VCaP (cell line): ENCODE results near the gene COL4A6.
"Not testable (repeated sequence)": the region's sequence is repeated elsewhere in the genome, so short reads cannot be mapped to it uniquely, and the experiment has no call there.

Experiments used
- H3K27ac ChIP-seq: fragments of 450-650 bp; 2 replicates; pipeline ENCODE4 v1.5.1; 2017
- TF ChIP-seq, protein P1 (sequence below): fragments of 450-650 bp; conservative IDR thresholded peaks from 2 replicates; pipeline ENCODE4 v1.5.1; 2017; ENCODE audit warnings: mild to moderate bottlenecking, moderate library complexity

The COL4A6 gene

DNA sequence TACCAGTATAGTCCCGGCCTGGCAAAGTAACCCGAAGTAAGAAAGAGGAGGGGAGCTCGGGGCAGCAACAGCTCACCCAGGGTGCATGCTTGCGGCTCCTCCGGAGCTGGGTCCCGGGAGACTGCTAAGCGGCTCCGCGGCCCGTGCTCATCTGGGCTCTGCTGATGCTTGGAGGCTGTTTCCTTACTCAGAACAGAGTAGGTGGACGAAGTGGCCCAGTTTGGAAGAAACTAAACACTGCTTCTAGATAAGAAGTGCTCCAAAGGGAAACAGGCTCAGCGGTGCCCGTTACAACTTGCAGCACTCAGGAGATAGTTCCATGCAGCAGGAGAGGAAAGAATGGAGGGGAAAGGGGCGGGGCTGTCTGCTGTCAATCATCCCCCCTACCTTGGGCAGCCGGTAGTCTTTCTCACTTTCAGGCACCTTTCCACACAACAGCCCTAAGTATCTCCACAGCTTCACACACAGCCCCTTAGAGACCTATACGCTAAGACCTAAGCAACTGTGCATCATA is at the start of gene COL4A6:
Gene COL4A6 (minus strand): TSS at position 313 of the 514 bp plus-strand sequence. CDS start 226 bp downstream, at position 87.
- H3K27ac ChIP-seq, result peak within 1 kb of the TSS; percentile 51
- TF ChIP-seq, protein P1, sequence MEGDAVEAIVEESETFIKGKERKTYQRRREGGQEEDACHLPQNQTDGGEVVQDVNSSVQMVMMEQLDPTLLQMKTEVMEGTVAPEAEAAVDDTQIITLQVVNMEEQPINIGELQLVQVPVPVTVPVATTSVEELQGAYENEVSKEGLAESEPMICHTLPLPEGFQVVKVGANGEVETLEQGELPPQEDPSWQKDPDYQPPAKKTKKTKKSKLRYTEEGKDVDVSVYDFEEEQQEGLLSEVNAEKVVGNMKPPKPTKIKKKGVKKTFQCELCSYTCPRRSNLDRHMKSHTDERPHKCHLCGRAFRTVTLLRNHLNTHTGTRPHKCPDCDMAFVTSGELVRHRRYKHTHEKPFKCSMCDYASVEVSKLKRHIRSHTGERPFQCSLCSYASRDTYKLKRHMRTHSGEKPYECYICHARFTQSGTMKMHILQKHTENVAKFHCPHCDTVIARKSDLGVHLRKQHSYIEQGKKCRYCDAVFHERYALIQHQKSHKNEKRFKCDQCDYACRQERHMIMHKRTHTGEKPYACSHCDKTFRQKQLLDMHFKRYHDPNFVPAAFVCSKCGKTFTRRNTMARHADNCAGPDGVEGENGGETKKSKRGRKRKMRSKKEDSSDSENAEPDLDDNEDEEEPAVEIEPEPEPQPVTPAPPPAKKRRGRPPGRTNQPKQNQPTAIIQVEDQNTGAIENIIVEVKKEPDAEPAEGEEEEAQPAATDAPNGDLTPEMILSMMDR, result no peak

DNA sequence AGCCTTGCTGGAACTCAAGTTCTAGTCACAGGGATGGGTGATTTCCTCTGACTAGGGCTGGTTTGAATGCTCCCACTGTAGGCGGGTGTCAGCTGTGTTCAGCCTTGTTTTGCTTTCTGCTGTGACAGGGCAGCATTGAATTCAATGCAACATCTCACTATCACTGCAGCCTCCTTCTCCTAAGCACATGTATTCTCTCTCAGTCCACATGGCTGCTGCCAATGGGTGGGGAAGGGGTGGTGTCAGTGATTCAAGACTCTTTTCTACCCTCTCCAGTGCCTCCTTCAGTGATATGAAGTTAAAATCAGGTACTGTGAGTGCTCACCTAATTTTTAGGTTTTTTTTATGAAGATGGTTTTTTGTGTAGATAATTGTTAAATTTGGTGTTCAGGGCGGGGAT is 47.7 kb upstream of the COL4A6 start:
- H3K27ac ChIP-seq, result no peak overlapping the region
- TF ChIP-seq, protein P1, result no peak

DNA sequence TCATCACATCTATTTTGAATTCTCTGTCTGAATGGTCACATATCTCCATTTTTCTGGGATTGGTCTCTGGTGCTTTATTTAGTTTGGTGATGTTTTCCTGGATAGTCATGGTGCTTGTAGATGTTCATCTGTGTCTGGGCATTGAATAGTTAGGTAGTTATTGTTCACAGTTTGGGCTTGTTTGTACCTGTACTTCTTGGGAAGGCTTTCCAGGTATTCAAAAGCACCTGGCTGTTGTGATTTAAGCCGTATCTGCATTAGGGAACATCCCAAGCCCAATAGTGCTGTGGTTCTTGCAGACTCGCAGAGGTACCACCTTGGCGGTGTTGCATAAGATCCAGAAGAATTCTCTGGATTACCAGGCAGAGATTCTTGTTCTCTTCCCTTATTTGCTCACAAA is 46.0 kb upstream of the COL4A6 start:
- TF ChIP-seq, protein P1, result no peak
- no peak overlapping the region for H3K27ac ChIP-seq

DNA sequence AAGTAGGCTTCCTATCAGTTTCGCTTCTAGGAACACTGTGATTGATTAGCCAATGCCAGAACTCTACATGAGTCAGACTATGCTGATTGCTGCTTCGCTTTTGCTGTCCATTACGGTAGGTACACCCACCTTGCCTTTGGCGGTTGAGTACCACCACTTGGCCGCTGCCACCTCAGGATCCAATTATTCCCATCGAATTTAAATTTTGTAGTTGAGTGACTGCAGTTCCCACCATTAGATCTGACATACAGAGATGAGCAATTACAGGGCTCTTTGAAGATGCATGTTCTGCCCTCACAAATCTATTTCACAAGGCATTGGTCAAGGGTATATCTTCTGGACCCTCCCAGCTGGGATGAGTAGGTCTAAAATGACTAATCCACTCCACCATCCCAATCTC is 43.3 kb upstream of the COL4A6 start:
- not testable (repeated sequence) for H3K27ac ChIP-seq

DNA sequence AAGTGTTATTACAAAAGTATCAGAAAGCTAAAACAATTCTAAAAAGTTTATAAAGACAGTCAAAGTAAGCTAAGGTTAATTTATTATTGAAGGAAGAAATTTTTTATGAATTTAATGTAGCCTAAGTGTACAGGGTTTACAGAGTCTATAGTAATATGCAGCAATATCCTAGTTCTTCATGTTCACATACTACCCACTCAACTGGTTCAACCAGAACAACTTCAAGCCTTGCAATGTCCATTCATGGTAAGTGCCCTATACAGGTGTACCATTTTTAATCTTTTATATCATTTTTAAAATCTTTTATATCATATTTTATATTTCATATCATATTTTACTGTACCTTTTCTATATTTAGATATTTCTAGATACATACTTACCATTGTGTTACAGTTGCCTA is 35.8 kb upstream of the COL4A6 start:
- TF ChIP-seq, protein P1, result no peak
- no peak overlapping the region for H3K27ac ChIP-seq

DNA sequence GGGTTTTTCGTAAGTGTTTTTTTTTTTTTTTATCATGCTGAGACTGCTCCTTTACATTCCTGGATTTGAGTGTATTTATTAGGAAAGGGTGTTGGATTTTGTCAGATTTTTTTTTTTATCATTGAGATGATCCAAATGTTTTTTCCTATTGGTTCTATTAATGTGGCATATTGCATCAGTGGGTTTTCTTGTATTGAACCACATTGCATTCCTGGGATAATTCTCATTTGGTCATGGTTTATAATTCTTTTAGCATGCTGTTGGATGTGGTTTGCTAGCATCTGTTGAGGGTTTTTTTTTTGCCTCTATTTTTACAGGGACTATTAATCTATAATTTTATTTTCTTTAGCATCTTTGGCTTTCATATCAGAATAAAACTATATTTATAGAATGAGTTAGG is 30.3 kb upstream of the COL4A6 start:
- TF ChIP-seq, protein P1, result no peak
- no peak overlapping the region for H3K27ac ChIP-seq

DNA sequence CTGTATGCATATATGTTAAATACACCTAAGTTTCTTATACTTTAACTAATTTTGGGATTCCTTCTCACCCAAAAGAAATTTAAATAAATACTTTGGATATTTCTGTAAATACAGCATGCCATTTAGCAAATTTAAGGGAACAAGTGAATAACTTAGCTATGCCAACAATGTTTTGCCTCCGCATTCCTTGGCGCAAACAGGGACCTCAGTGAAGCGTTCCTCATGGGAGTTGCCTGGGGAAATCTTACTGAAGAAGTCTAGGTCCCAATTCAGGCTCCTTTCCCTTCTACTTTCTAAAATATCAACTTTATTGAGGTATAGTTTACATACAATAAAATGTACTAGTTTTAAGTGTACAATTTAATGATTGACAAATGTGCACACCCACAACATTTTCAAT is 26.4 kb upstream of the COL4A6 start:
- TF ChIP-seq, protein P1, result no peak
- no peak overlapping the region for H3K27ac ChIP-seq

DNA sequence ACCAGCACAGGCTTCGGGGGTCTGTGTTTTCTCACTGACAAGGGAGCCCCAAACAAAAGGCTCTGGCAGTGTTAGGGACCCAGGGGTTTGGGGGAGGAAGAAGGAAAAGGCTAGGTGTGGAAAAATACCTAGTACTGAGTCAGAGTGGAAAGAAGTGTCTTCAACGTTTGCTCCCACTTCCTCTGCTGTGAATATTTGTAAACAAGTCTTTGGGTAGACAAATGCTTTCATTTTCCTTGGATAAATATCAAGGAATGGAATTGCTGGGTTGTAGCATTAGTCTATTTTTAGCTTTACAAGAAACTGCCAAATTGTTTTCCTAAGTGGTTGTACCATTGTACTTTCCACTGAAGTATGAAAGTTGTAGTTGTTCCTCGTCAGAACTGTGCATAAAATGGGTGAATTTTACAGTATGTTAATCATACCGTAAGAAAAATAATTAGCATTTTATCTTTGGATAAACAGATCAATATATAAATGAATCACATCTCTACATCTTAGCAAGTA is 18.8 kb upstream of the COL4A6 start:
- no peak overlapping the region for H3K27ac ChIP-seq
- TF ChIP-seq, protein P1, result no peak
